ENCODE measurements around the gene RIPK4. TPM values are rescaled to one million over a fixed set of nuclear protein-coding genes. Genes with fewer than 3 reads are reported as not detected.

RIPK4 gene
- total RNA-seq, 1 donor from 2014 or later = 11.3 TPM

DNA sequence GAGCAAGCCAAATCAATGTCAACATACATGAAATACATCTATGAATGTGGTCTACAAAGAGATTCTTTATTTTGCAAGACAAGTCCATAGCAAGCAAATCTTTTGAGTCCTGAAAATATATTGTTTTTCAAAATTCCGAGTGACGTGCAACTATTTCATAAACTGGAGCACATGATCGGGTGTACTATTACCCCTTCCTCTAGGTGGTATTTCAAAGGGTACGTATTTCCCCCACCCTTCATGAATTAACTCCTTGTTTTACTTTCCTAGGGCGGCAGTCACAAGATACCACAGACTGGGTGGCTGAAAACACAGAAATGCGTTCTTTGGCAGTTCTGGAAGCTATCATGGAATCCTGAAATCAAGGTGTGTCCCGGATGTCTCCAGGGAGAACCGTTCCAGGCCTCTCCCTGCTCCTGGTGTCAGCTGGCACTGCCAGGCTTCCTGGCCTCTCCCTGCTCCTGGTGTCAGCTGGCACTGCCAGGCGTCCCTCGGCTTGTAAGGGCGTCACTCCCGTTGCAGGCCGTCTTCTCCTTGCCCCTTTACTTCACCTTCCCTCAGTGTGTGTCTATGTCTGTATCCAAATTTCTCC lies 55.3 kb downstream of the RIPK4 start:
- TF ChIP-seq, protein P1, sequence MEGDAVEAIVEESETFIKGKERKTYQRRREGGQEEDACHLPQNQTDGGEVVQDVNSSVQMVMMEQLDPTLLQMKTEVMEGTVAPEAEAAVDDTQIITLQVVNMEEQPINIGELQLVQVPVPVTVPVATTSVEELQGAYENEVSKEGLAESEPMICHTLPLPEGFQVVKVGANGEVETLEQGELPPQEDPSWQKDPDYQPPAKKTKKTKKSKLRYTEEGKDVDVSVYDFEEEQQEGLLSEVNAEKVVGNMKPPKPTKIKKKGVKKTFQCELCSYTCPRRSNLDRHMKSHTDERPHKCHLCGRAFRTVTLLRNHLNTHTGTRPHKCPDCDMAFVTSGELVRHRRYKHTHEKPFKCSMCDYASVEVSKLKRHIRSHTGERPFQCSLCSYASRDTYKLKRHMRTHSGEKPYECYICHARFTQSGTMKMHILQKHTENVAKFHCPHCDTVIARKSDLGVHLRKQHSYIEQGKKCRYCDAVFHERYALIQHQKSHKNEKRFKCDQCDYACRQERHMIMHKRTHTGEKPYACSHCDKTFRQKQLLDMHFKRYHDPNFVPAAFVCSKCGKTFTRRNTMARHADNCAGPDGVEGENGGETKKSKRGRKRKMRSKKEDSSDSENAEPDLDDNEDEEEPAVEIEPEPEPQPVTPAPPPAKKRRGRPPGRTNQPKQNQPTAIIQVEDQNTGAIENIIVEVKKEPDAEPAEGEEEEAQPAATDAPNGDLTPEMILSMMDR (IDR thresholded peaks at IDR 0.05) = no peak

DNA sequence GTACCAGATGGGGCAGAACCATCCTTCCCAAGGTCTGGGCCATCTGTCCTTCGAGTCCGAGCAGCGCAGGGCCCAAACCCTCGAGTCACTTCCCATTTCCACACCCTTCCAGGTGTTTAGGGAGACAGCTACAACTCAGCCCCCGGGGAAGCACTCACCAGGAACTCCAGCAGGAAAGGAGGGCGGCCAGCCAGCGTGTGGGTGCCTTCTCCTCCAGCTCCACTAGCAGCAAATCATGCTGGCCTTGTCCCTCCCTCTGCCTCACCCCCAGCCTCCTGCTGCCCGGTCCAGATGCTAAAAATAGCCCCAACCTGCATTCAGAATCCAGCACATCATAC lies 56.1 kb downstream of the RIPK4 start:
- Mint-ChIP-seq H3K27ac (ENCODE audit: unreplicated experiment) (no peak overlapping the region), H3K9me3 (ENCODE audit: low read depth) (peaks cover 4% of the 10 kb centered on the region), H3K4me3 (ENCODE audit: unreplicated experiment) (no peak overlapping the region), H3K4me1 (ENCODE audit: low read depth) (peaks cover 14% of the 10 kb centered on the region), H3K36me3 (ENCODE audit: low read depth) (no peaks in the 10 kb centered on the region), H3K27me3 (ENCODE audit: low read depth) (peaks cover 15% of the 10 kb centered on the region)
- TF ChIP-seq, protein P1 (IDR thresholded peaks at IDR 0.05) = no peak
- DNase-seq (ENCODE audit: low spot score) = no peak

More for the DNA sequence above, 55.3 kb downstream of the RIPK4 start:
- peaks cover 15% of the 10 kb centered on the region for H3K27me3 Mint-ChIP-seq (ENCODE audit: low read depth)
- DNase-seq (ENCODE audit: low spot score) = peak; percentile 62
- peaks cover 14% of the 10 kb centered on the region for H3K4me1 Mint-ChIP-seq (ENCODE audit: low read depth)
- peaks cover 3% of the 10 kb centered on the region for H3K9me3 Mint-ChIP-seq (ENCODE audit: low read depth)
- H3K36me3 Mint-ChIP-seq (ENCODE audit: low read depth) = no peaks in the 10 kb centered on the region
- H3K4me3 Mint-ChIP-seq (ENCODE audit: unreplicated experiment) = no peak overlapping the region
- no peak overlapping the region for H3K27ac Mint-ChIP-seq (ENCODE audit: unreplicated experiment)

DNA sequence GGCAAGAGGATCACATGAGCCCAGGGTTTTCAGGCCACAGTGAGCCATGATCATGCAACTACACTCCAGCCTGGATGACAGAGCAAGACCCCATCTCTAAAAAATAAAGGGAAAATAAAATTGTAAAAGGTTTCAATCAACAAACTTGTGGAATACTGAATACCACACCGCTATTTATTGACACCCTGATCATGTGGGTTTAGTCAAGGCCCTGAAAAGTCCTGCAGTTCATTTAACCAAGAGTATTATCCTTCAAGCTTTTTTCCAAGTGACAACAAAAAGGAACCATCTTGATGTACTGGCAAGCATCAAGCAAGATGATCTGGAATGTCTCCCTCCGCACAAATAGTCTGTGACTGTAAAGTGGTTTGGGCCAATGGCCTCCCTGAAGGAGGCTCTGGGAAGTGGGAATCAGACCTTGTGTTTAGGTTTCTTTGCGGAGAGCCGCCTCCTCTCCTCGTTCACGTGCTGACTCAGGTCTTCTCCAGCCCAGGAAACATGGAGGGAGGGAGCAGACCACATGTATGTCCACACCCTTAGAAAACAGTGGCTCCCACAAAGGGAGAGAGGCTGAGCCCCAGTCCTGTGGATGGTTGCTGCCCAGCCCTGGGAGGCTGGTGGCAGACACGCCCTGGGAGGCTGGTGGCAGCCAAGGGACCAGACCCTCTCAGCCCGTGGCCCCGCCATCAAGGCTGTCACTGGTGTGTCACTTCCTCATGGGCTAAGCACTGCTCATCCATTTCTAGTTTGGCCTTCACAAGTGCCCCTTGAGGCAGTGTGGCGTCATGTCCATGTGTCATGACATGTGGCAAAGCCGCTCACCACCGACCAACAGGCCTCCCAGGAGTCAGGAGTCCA lies 56.7 kb downstream of the RIPK4 start:
- Mint-ChIP-seq H3K27me3 (ENCODE audit: low read depth) (peaks cover 12% of the 10 kb centered on the region), H3K4me3 (ENCODE audit: unreplicated experiment) (no peak overlapping the region), H3K4me1 (ENCODE audit: low read depth) (peaks cover 12% of the 10 kb centered on the region), H3K36me3 (ENCODE audit: low read depth) (no peaks in the 10 kb centered on the region), H3K9me3 (ENCODE audit: low read depth) (peaks cover 4% of the 10 kb centered on the region), H3K27ac (ENCODE audit: unreplicated experiment) (no peak overlapping the region)
- TF ChIP-seq, protein P1 (IDR thresholded peaks at IDR 0.05) = no peak
- no peak for DNase-seq (ENCODE audit: low spot score)

DNA sequence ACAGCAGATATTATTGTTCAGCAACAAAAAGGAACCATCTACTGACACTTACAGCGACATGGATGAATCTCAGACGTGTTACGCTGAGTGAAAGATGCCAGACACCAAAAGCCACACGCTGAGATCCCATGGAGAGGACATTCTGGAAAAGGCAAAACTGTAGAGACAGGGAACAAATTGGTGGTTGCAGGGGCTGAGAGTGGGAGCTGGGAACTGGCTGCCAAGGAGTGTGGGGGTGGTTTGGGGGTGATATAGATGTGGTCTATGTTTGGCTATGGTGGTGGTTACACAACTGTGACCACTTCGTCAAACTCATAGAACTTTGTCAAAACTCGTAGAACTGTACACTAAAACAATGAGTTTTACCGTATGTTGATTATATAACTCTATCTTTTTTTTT lies 57.7 kb downstream of the RIPK4 start:
- H3K36me3 Mint-ChIP-seq (ENCODE audit: low read depth) = no peaks in the 10 kb centered on the region
- peaks cover 4% of the 10 kb centered on the region for H3K9me3 Mint-ChIP-seq (ENCODE audit: low read depth)
- peaks cover 3% of the 10 kb centered on the region for H3K27me3 Mint-ChIP-seq (ENCODE audit: low read depth)
- DNase-seq (ENCODE audit: low spot score) = no peak
- TF ChIP-seq, protein P1 (IDR thresholded peaks at IDR 0.05) = no peak
- H3K4me3 Mint-ChIP-seq (ENCODE audit: unreplicated experiment) = no peak overlapping the region
- H3K4me1 Mint-ChIP-seq (ENCODE audit: low read depth) = peaks cover 12% of the 10 kb centered on the region
- H3K27ac Mint-ChIP-seq (ENCODE audit: unreplicated experiment) = no peak overlapping the region

DNA sequence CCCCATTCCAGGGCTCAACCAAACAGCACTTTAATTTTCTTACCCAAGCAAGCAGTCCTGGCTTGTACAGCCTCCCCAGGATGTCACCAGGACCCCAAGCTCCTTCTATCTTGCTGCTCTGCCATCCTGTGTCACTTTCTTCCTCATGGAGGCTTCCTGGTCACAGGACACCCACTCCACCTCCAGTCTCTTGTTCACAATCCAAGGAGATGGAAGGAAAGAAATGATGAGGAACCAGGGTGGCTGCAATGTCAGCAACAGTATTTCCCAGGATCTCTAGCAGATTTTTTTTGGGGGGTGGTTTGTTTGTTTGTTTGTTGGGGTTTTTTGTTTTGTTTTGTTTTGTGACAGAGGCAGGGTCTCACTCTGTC lies 58.9 kb downstream of the RIPK4 start:
- no peak overlapping the region for H3K27ac Mint-ChIP-seq (ENCODE audit: unreplicated experiment)
- H3K27me3 Mint-ChIP-seq (ENCODE audit: low read depth) = peaks cover 3% of the 10 kb centered on the region
- DNase-seq (ENCODE audit: low spot score) = no peak
- no peak overlapping the region for H3K4me3 Mint-ChIP-seq (ENCODE audit: unreplicated experiment)
- peaks cover 12% of the 10 kb centered on the region for H3K4me1 Mint-ChIP-seq (ENCODE audit: low read depth)
- H3K9me3 Mint-ChIP-seq (ENCODE audit: low read depth) = peaks cover 4% of the 10 kb centered on the region
- H3K36me3 Mint-ChIP-seq (ENCODE audit: low read depth) = no peaks in the 10 kb centered on the region
- TF ChIP-seq, protein P1 (IDR thresholded peaks at IDR 0.05) = no peak

Data from chondrocyte (in vitro differentiated cells).